Esophagus squamous epithelium (tissue), 4 donors: ENCODE results near the gene TXNL1.
A peak's percentile ranks its signal among the peaks of the same experiment; 100 is the strongest.

Source experiments
- POLR2A ChIP-seq, 4 donors: fragments of 450-650 bp; IDR thresholded peaks; one replicate each; pipeline ENCODE4 v1.6.1; 2017; ENCODE audit warnings: antibody characterized with exemption in 4 of 4, mild to moderate bottlenecking in 4 of 4, moderate library complexity in 3 of 4
- TF ChIP-seq, protein P1 (sequence below), 6 experiments: fragments of 450-650 bp in 4 of 6; fragments of 200-600 bp in 2 of 6; sonication (generic) in 2 of 6; IDR thresholded peaks; one replicate each; pipeline ENCODE4 v1.5.1; 2016 to 2019; ENCODE audit warnings: antibody characterized with exemption in 6 of 6, mild to moderate bottlenecking in 4 of 6, moderate library complexity in 4 of 6

DNA sequence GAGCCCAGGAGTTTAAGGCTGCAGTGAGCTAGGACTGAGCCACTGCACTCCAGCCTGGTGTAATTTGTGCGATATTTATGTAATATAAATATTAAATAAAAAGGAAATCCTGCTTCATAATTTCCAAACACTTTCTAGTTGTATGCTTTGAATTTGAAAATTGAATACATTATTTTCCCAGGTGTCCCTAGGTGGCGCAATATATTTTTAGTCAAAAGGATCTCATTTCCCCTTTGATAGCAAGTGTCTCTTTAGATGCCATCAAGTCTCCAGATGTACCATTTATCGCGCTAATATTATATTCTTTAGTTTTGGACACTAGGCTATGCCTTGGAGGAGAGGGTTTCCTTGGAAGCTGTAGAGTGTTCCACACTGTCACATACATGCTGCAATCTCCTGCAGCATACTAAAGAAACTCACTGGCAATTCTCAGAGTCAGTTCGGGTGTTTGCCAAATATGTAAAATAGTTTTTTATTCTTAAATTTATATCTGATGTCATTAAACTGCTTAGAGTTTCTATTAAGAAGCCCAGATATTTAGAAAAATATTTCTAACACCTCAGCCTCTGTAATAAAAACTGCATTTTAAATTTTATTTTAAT lies 7.1 kb upstream of the TXNL1 start:
- TF ChIP-seq, protein P1, sequence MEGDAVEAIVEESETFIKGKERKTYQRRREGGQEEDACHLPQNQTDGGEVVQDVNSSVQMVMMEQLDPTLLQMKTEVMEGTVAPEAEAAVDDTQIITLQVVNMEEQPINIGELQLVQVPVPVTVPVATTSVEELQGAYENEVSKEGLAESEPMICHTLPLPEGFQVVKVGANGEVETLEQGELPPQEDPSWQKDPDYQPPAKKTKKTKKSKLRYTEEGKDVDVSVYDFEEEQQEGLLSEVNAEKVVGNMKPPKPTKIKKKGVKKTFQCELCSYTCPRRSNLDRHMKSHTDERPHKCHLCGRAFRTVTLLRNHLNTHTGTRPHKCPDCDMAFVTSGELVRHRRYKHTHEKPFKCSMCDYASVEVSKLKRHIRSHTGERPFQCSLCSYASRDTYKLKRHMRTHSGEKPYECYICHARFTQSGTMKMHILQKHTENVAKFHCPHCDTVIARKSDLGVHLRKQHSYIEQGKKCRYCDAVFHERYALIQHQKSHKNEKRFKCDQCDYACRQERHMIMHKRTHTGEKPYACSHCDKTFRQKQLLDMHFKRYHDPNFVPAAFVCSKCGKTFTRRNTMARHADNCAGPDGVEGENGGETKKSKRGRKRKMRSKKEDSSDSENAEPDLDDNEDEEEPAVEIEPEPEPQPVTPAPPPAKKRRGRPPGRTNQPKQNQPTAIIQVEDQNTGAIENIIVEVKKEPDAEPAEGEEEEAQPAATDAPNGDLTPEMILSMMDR (IDR thresholded peaks at IDR 0.05) = peak in 5 of 6 experiments; percentile 12 to 39 (median 27)
- no peak for TF ChIP-seq POLR2A (IDR thresholded peaks at IDR 0.05)
